HepG2 (cell line): ENCODE results near the gene GPS1. TPM values are rescaled to one million over a fixed set of nuclear protein-coding genes. Genes with fewer than 3 reads are reported as not detected.

Experiments
- ATF6 ChIP-seq: sonication (generic); formaldehyde crosslinking; conservative IDR thresholded peaks from 2 replicates; pipeline ENCODE4 v1.4.0; 2020; ENCODE audit warnings: missing genetic modification reagents
- CENPX ChIP-seq: sonication (generic); formaldehyde crosslinking; IDR thresholded peaks from 2 replicates; pipeline ENCODE4 v1.9.0; 2021; ENCODE audit warnings: mild to moderate bottlenecking, missing genetic modification reagents, moderate library complexity
- IRF9 ChIP-seq: sonication (generic); formaldehyde crosslinking; IDR thresholded peaks from 2 replicates; pipeline ENCODE4 v1.8.0; 2022; ENCODE audit warnings: missing genetic modification reagents, mild to moderate bottlenecking, borderline replicate concordance
- MED13 ChIP-seq: sonication (generic); formaldehyde crosslinking; IDR thresholded peaks from 2 replicates; pipeline ENCODE4 v1.5.0; 2020; ENCODE audit warnings: missing genetic modification reagents
- MTERF4 ChIP-seq: sonication (generic); formaldehyde crosslinking; IDR thresholded peaks from 2 replicates; pipeline ENCODE4 v1.8.0; 2023; ENCODE audit warnings: mild to moderate bottlenecking, missing genetic modification reagents
- MXD1 ChIP-seq: sonication (generic); formaldehyde crosslinking; IDR thresholded peaks from 2 replicates; pipeline ENCODE4 v1.4.0; 2020; ENCODE audit warnings: mild to moderate bottlenecking, missing genetic modification reagents
- NR2C2 ChIP-seq: sonication (generic); formaldehyde crosslinking; IDR thresholded peaks from 2 replicates; pipeline ENCODE4 v1.4.0; 2020; ENCODE audit warnings: missing genetic modification reagents, mild to moderate bottlenecking, moderate library complexity, borderline replicate concordance
- NR3C1 ChIP-seq: sonication (generic); formaldehyde crosslinking; IDR thresholded peaks from 2 replicates; pipeline ENCODE4 v1.4.0; 2020; ENCODE audit warnings: missing genetic modification reagents
- RAD51 ChIP-seq: fragments of 450-650 bp; IDR thresholded peaks from 2 replicates; pipeline ENCODE4 v1.6.1; 2016; ENCODE audit warnings: borderline replicate concordance
- RORA ChIP-seq: sonication (generic); formaldehyde crosslinking; IDR thresholded peaks from 2 replicates; pipeline ENCODE4 v1.5.0; 2020; ENCODE audit warnings: mild to moderate bottlenecking, missing genetic modification reagents, moderate library complexity
- SP2 ChIP-seq: sonication (generic); formaldehyde crosslinking; IDR thresholded peaks from 2 replicates; pipeline ENCODE4 v1.5.1; 2020; ENCODE audit warnings: mild to moderate bottlenecking, missing genetic modification reagents
- STAT5B ChIP-seq: sonication (generic); formaldehyde crosslinking; IDR thresholded peaks from 2 replicates; pipeline ENCODE4 v1.4.0; 2020; ENCODE audit warnings: missing genetic modification reagents
- TRIM22 ChIP-seq: fragments of 450-650 bp; IDR thresholded peaks from 2 replicates; pipeline ENCODE4 v1.6.1; 2017
- ZBED4 ChIP-seq: sonication (generic); formaldehyde crosslinking; IDR thresholded peaks from 2 replicates; pipeline ENCODE4 v1.4.0; 2020; ENCODE audit warnings: missing genetic modification reagents, borderline replicate concordance
- ZFP41 ChIP-seq: sonication (generic); formaldehyde crosslinking; IDR thresholded peaks from 2 replicates; pipeline ENCODE4 v1.4.0; 2020; ENCODE audit warnings: mild to moderate bottlenecking, missing genetic modification reagents, borderline replicate concordance
- ZMYM3 ChIP-seq: sonication (generic); formaldehyde crosslinking; IDR thresholded peaks from 2 replicates; pipeline ENCODE4 v1.5.1; 2020; ENCODE audit warnings: mild to moderate bottlenecking, missing genetic modification reagents
- ZNF124 ChIP-seq: sonication (generic); formaldehyde crosslinking; IDR thresholded peaks from 2 replicates; pipeline ENCODE4 v1.4.0; 2020; ENCODE audit warnings: missing genetic modification reagents
- ZNF282 ChIP-seq: fragments of 450-650 bp; IDR thresholded peaks from 2 replicates; pipeline ENCODE4 v1.6.1; 2018; ENCODE audit not compliant: partially characterized antibody
- ZNF343 ChIP-seq: sonication (generic); formaldehyde crosslinking; IDR thresholded peaks from 2 replicates; pipeline ENCODE4 v1.4.0; 2020; ENCODE audit warnings: mild to moderate bottlenecking, missing genetic modification reagents
- polyA plus RNA-seq, 8 experiments: library from polyadenylated mRNA; depleted of rRNA in 3 of 8; stranded (reverse) in 7 of 8; unstranded in 1 of 8; fragments of >200 nt; fragmentation: Illumina TruSeq in 4 of 8; extraction: Trizol in 4 of 8; gene quantifications; 2 replicates each; pipeline versions ENCODE4 v1.2.1 to v1.2.3, GENCODE V29; 2011 to 2016; ENCODE audit warnings: low read depth in 4 of 8, missing spikeins in 1 of 8, mixed read lengths in 1 of 8; ENCODE audit not compliant: insufficient read depth in 1 of 8
- total RNA-seq, 5 experiments: library from RNA; depleted of rRNA; stranded (reverse); fragments of >200 nt; fragmentation: Illumina TruSeq; extraction: Trizol; gene quantifications; 2 replicates each; pipeline ENCODE4 v1.2.3, GENCODE V29; 2016; ENCODE audit warnings: low read depth in 1 of 5

Gene GPS1
- total and polyA plus RNA-seq, 2 of the 13 experiments (the other 11 are each of a cell fraction or from before 2014, with no cell fraction given): 124 to 128 TPM

- TF ChIP-seq ZBED4 (CRISPR knock-in tag) (no peak), ZNF282 (no peak), MXD1 (CRISPR knock-in tag) (peak; percentile 8; the same call in 1 of the 2 replicates), ATF6 (CRISPR knock-in tag) (no peak), NR3C1 (CRISPR knock-in tag) (no peak), ZNF343 (CRISPR knock-in tag) (no peak), ZFP41 (no peak), ZNF124 (CRISPR knock-in tag) (no peak; the same call in 1 of the 2 replicates), NR2C2 (CRISPR knock-in tag) (0 out of 2 replicates have a peak, but pooled peaks have one; percentile 37), RORA (CRISPR knock-in tag) (no peak), MED13 (CRISPR knock-in tag) (no peak), MTERF4 (CRISPR knock-in tag) (peak; percentile 36; the same call in 1 of the 2 replicates), RAD51 (no peak), ZMYM3 (CRISPR knock-in tag) (no peak), TRIM22 (no peak), SP2 (CRISPR knock-in tag) (no peak), STAT5B (CRISPR knock-in tag) (no peak), IRF9 (CRISPR knock-in tag) (peak; percentile 49), CENPX (CRISPR knock-in tag) (no peak)
Measured at GRCh38 chr17:82098939-82099763, 47.5 kb downstream of the GPS1 start (continued).
